Tibial nerve (tissue), 4 donors: Measurements from ENCODE around the gene IGLL5. TPM values are rescaled to one million over a fixed set of nuclear protein-coding genes. Genes with fewer than 3 reads are reported as not detected.

Experiments used
- DNase-seq, 2 donors: peaks; one replicate each; pipeline ENCODE4 v3.0.0-alpha.2; 2019; ENCODE audit warnings: low spot score in 2 of 2
- H3K27ac ChIP-seq, 4 donors: fragments of 200-600 bp; sonication (generic) in 3 of 4; one replicate each; pipeline ENCODE4 v1.5.1; 2017 to 2019; ENCODE audit warnings: mild to moderate bottlenecking in 1 of 4
- H3K27me3 ChIP-seq, 2 donors: fragments of 200-600 bp; sonication (generic) in 1 of 2; one replicate each; pipeline versions ENCODE4 v1.5.1 to v1.6.0; 2017 to 2019
- H3K36me3 ChIP-seq, 3 donors: fragments of 200-600 bp; sonication (generic); one replicate each; pipeline ENCODE4 v1.5.1; 2018 to 2019
- H3K4me1 ChIP-seq, 4 donors: fragments of 200-600 bp; sonication (generic) in 3 of 4; one replicate each; pipeline ENCODE4 v1.5.1; 2017 to 2019
- H3K4me3 ChIP-seq, 4 donors: fragments of 200-600 bp; sonication (generic) in 3 of 4; one replicate each; pipeline ENCODE4 v1.5.1; 2017 to 2019; ENCODE audit warnings: mild to moderate bottlenecking in 1 of 4, moderate library complexity in 1 of 4
- H3K9me3 ChIP-seq, 4 donors: fragments of 200-600 bp; sonication (generic) in 3 of 4; one replicate each; pipeline ENCODE4 v1.5.1; 2017 to 2019
- EP300 ChIP-seq, 2 donors: sonication (generic); formaldehyde crosslinking; IDR thresholded peaks; one replicate each; pipeline ENCODE4 v1.6.1; 2017; ENCODE audit warnings: antibody characterized with exemption in 2 of 2, mild to moderate bottlenecking in 1 of 2
- POLR2A ChIP-seq, 2 donors: fragments of 450-650 bp; IDR thresholded peaks; one replicate each; pipeline ENCODE4 v1.6.1; 2017; ENCODE audit warnings: antibody characterized with exemption in 2 of 2, mild to moderate bottlenecking in 2 of 2, moderate library complexity in 2 of 2
- WGBS, 2 donors: methylation state at CpG; one replicate each; pipeline ENCODE4 v1.1.5; 2018; 5-methylcytosine and 5-hydroxymethylcytosine counted together
- total RNA-seq, 4 donors: library from RNA; depleted of rRNA; stranded (reverse); fragments of >200 nt; gene quantifications; one replicate each; pipeline ENCODE4 v1.1.0, GENCODE V29; 2016
- TF ChIP-seq, protein P1 (sequence below), 5 experiments: fragments of 200-600 bp in 3 of 5; fragments of 450-650 bp in 2 of 5; sonication (generic) in 3 of 5; IDR thresholded peaks; one replicate each; pipeline ENCODE4 v1.5.1; 2016 to 2019; ENCODE audit warnings: antibody characterized with exemption in 5 of 5, mild to moderate bottlenecking in 3 of 5, moderate library complexity in 2 of 5

The IGLL5 gene
- total RNA-seq, 4 donors from 2014 or later, result 0.66 to 2.7 (median 2.1) TPM; not detected in 1

DNA sequence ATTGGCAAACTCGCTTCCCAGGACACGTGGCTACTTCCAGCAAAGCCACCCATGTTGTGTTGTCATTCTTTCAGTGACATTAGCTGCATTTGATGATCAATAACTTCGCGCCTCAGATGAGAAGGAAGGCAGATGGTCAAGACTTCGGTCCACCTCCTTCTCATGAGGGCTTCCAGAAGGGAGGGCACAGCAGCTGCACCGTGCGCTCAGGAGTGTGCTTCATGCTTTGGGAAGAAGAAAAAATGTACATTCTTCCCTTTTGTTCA is 25.3 kb downstream of the IGLL5 start:
- no peaks in the 10 kb centered on the region for H3K36me3 ChIP-seq
- no peaks in the 10 kb centered on the region for H3K4me1 ChIP-seq
- no peak overlapping the region for H3K4me3 ChIP-seq
- 87 to 94% methylated on average over 7 of the region's 7 CpGs for WGBS, 2 donors
- no peak for DNase-seq
- no peaks in the 10 kb centered on the region for H3K27me3 ChIP-seq
- TF ChIP-seq EP300 (IDR thresholded peaks at IDR 0.05), result no peak
- TF ChIP-seq, protein P1, sequence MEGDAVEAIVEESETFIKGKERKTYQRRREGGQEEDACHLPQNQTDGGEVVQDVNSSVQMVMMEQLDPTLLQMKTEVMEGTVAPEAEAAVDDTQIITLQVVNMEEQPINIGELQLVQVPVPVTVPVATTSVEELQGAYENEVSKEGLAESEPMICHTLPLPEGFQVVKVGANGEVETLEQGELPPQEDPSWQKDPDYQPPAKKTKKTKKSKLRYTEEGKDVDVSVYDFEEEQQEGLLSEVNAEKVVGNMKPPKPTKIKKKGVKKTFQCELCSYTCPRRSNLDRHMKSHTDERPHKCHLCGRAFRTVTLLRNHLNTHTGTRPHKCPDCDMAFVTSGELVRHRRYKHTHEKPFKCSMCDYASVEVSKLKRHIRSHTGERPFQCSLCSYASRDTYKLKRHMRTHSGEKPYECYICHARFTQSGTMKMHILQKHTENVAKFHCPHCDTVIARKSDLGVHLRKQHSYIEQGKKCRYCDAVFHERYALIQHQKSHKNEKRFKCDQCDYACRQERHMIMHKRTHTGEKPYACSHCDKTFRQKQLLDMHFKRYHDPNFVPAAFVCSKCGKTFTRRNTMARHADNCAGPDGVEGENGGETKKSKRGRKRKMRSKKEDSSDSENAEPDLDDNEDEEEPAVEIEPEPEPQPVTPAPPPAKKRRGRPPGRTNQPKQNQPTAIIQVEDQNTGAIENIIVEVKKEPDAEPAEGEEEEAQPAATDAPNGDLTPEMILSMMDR (IDR thresholded peaks at IDR 0.05), result no peak
- no peak for TF ChIP-seq POLR2A (IDR thresholded peaks at IDR 0.05)
- no peak overlapping the region for H3K27ac ChIP-seq
- no peaks in the 10 kb centered on the region for H3K9me3 ChIP-seq

DNA sequence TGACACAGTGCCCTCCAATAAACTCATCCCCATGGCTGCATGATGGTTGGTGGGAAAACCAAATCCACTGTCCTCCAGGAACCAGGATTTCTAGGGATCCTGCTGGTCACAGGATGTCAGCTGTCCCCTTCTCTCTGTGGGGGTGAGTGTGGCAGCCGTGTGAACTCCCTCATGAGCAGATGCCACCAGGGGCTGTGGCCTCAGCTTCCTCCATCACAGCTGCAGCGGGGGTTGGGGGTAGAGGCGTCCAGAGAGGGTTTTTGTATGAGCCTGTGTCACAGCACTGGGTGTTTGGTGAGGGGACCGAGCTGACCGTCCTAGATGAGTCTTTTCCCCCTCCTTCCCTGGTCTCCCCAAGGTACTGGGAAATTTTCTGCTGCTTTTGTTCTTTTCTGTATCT is 26.4 kb downstream of the IGLL5 start:
- DNase-seq, result no peak
- TF ChIP-seq POLR2A (IDR thresholded peaks at IDR 0.05) (no peak), EP300 (IDR thresholded peaks at IDR 0.05) (no peak)
- TF ChIP-seq, protein P1 (IDR thresholded peaks at IDR 0.05), result no peak
- 66 to 69% methylated on average over 5 of the region's 5 CpGs for WGBS, 2 donors
- Histone ChIP-seq H3K4me1 (no peaks in the 10 kb centered on the region), H3K36me3 (no peaks in the 10 kb centered on the region), H3K9me3 (no peaks in the 10 kb centered on the region), H3K27ac (no peak overlapping the region), H3K27me3 (no peaks in the 10 kb centered on the region), H3K4me3 (no peak overlapping the region)

DNA sequence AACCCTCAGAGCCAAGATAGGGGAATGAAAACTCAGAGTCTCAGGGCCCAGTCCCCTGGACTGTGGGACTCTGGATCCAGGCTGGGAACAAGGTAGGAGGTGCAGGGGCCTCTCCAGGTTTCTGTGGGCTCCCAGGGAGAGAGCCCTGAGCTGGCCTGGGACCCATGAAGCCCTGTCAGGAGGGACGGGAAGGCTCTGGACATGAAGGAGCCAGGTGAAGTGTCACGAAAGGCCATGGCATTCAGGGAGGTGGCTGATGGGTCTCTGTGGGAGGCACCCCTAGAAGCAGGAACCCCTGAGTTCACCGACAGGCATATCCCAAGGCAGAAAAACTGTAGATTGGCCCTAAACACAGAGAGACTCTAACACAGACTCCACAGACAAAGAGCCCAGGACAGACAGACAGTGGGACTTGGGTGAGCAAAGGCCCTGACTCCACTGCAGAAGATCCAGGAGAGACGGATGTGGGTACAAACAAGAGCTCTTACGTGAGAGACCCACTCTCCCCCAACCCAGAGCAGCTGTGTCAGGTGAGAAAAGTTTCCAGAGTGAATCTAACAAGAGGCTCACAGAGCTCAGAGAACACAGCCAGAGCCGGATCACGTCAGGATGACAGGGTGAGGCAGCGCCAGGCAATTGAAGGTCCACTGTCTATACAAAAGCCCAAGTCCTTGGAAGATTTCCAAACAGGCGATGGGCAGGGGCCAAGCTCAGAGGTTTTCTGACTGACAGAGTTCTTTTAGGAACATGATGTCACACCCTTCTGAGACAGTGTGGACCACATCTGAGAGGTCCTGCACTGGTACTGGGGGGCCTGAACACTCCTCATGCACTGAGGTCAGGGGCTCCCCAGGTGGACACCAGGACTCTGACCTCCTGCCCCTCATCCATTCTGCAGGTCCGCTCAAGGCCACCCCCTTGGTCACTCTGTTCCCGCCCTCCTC is 27.4 kb downstream of the IGLL5 start:
- no peak for DNase-seq
- Histone ChIP-seq H3K9me3 (no peaks in the 10 kb centered on the region), H3K4me3 (no peak overlapping the region), H3K36me3 (no peaks in the 10 kb centered on the region), H3K27me3 (no peaks in the 10 kb centered on the region), H3K27ac (no peak overlapping the region), H3K4me1 (no peaks in the 10 kb centered on the region)
- 67 to 74% methylated on average over 10 to 11 of the region's 11 CpGs for WGBS, 2 donors
- TF ChIP-seq EP300 (IDR thresholded peaks at IDR 0.05) (no peak), POLR2A (IDR thresholded peaks at IDR 0.05) (no peak)
- TF ChIP-seq, protein P1 (IDR thresholded peaks at IDR 0.05), result no peak

DNA sequence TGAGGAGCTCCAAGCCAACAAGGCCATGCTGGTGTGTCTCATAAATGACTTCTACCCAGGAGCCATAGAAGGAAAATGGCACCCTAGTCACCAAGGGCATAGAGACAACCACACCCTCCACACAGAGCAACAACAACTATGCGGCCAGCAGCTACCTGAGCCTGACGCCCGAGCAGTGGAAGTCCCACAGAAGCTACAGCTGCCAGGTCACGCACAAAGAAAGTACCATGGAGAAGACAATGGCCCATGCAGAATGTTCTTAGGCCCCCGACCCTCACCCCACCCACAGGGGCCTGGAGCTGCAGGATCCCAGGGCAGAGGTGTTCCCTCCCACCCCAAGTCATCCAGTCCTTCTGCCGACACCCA is 28.0 kb downstream of the IGLL5 start:
- TF ChIP-seq POLR2A (IDR thresholded peaks at IDR 0.05), result no peak
- no peak for TF ChIP-seq EP300 (IDR thresholded peaks at IDR 0.05)
- TF ChIP-seq, protein P1 (IDR thresholded peaks at IDR 0.05), result no peak
- Histone ChIP-seq H3K27ac (no peak overlapping the region), H3K9me3 (no peaks in the 10 kb centered on the region), H3K27me3 (no peaks in the 10 kb centered on the region), H3K36me3 (no peaks in the 10 kb centered on the region), H3K4me1 (no peaks in the 10 kb centered on the region), H3K4me3 (no peak overlapping the region)
- WGBS, 2 donors, result 72 to 96% methylated on average over 6 of the region's 6 CpGs
- DNase-seq, result no peak

DNA sequence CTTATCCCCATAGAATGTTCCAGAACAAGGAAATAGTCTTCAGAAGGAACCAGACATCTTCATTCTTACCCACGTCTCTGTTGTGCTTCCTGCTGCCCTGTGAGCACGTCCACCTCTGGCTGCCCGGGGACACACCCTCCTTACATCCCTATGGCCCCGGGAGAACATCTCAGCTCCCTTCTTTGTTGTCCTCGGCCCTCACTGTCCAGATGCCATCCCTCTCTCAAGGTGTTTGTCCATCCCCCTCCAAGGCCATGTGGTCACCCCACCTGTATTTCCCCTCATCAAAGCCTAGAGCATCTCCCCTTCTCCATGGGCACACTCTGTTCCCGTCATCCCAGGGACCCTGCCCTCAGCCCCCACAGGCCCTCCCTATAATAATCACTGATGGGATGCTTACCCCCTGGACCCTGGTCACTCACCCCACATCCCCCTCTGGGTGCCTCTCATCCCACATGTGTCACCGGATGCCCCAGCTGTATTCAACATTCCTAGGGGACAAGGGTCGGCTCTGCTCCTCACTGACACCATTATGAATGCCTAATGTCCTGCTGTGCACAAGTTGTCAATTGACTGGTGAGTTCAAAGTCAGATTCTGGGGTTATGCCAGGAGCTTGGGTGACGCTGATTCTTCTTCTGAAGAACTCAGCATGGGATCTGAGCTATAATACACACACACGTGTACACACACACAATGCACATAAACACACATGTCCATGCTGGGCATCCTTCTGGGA is 28.8 kb downstream of the IGLL5 start:
- Histone ChIP-seq H3K9me3 (no peaks in the 10 kb centered on the region), H3K4me3 (no peak overlapping the region), H3K27me3 (no peaks in the 10 kb centered on the region), H3K27ac (no peak overlapping the region), H3K4me1 (no peaks in the 10 kb centered on the region), H3K36me3 (no peaks in the 10 kb centered on the region)
- DNase-seq, result no peak
- WGBS, 2 donors, result 65 to 68% methylated on average over 10 of the region's 10 CpGs
- TF ChIP-seq, protein P1 (IDR thresholded peaks at IDR 0.05), result no peak
- TF ChIP-seq EP300 (IDR thresholded peaks at IDR 0.05) (no peak), POLR2A (IDR thresholded peaks at IDR 0.05) (no peak)
